DOHH2 (cell line): ENCODE results near the gene DMD.

Source experiments
- CTCF ChIP-seq: fragments of 200-600 bp; sonication (generic); IDR thresholded peaks from one replicate; pipeline ENCODE4 v1.5.1; 2014; ENCODE audit warnings: antibody characterized with exemption, mild to moderate bottlenecking, low read depth, low read length; ENCODE audit not compliant: poor library complexity, severe bottlenecking
- EZH2phosphoT487 ChIP-seq: fragments of 200-600 bp; sonication (generic); IDR thresholded peaks from 2 replicates; pipeline ENCODE4 v1.6.1; 2017; ENCODE audit warnings: borderline replicate concordance, mild to moderate bottlenecking, antibody characterized with exemption, low read length, moderate library complexity, mixed read lengths

DNA sequence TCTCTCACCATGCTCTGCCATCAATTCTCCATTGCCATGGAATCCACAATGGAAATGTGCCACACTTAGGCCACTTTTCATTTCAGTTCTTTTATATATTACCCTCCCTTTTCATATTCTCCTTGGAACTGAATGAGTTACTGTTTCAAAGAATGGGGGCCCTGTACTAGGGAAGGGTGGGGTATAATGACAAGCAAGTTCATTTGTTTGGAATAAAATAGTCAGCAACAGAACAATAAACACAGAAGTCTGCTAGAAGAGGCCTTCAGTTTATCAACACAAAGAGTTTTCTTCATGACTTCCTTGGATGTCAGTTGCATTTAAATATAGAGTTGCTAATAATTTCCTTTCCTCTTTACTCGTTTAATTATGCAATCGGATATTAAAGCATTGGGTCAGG, 1661.2 kb downstream of the DMD start:
- TF ChIP-seq CTCF, result no peak
- TF ChIP-seq EZH2phosphoT487, result no peak
